ENCODE measurements around the gene ENOX1. TPM values are rescaled to one million over a fixed set of nuclear protein-coding genes. Genes with fewer than 3 reads are reported as not detected.

Gene ENOX1
- total RNA-seq, 1 donor from 2014 or later: 2.0 TPM

- H3K9me3 Mint-ChIP-seq (ENCODE audit: low read depth): no peaks in the 10 kb centered on the region
- no peak for TF ChIP-seq CTCF (IDR thresholded peaks at IDR 0.05)
- no peaks in the 10 kb centered on the region for H3K4me1 Mint-ChIP-seq (ENCODE audit: low read depth)
- no peak overlapping the region for H3K27ac Mint-ChIP-seq (ENCODE audit: unreplicated experiment)
- DNase-seq (ENCODE audit: low spot score): no peak
- peaks cover 3% of the 10 kb centered on the region for H3K36me3 Mint-ChIP-seq (ENCODE audit: low read depth)
- H3K27me3 Mint-ChIP-seq (ENCODE audit: low read depth): no peaks in the 10 kb centered on the region
- H3K4me3 Mint-ChIP-seq (ENCODE audit: unreplicated experiment): no peak overlapping the region
Observed at GRCh38 chr13:43640476-43640875, 146.3 kb downstream of the ENOX1 start.

- DNase-seq (ENCODE audit: low spot score): no peak
- H3K4me1 Mint-ChIP-seq (ENCODE audit: low read depth): no peaks in the 10 kb centered on the region
- no peaks in the 10 kb centered on the region for H3K27me3 Mint-ChIP-seq (ENCODE audit: low read depth)
- TF ChIP-seq CTCF (IDR thresholded peaks at IDR 0.05): no peak
- H3K4me3 Mint-ChIP-seq (ENCODE audit: unreplicated experiment): no peak overlapping the region
- peaks cover 4% of the 10 kb centered on the region for H3K9me3 Mint-ChIP-seq (ENCODE audit: low read depth)
- no peak overlapping the region for H3K27ac Mint-ChIP-seq (ENCODE audit: unreplicated experiment)
- H3K36me3 Mint-ChIP-seq (ENCODE audit: low read depth): peaks cover 4% of the 10 kb centered on the region
Observed at GRCh38 chr13:43631106-43631505, 155.7 kb downstream of the ENOX1 start.

GRCh38 chr13:43629691-43630480 is 156.9 kb downstream of the ENOX1 start:
- peaks cover 4% of the 10 kb centered on the region for H3K9me3 Mint-ChIP-seq (ENCODE audit: low read depth)
- H3K27me3 Mint-ChIP-seq (ENCODE audit: low read depth): no peaks in the 10 kb centered on the region
- no peak for DNase-seq (ENCODE audit: low spot score)
- H3K36me3 Mint-ChIP-seq (ENCODE audit: low read depth): peaks cover 4% of the 10 kb centered on the region
- TF ChIP-seq CTCF (IDR thresholded peaks at IDR 0.05): no peak
- H3K4me1 Mint-ChIP-seq (ENCODE audit: low read depth): no peaks in the 10 kb centered on the region
- H3K4me3 Mint-ChIP-seq (ENCODE audit: unreplicated experiment): no peak overlapping the region
- no peak overlapping the region for H3K27ac Mint-ChIP-seq (ENCODE audit: unreplicated experiment)

- peaks cover 10% of the 10 kb centered on the region for H3K9me3 Mint-ChIP-seq (ENCODE audit: low read depth)
- no peak for TF ChIP-seq CTCF (IDR thresholded peaks at IDR 0.05)
- DNase-seq (ENCODE audit: low spot score): no peak
- H3K4me3 Mint-ChIP-seq (ENCODE audit: unreplicated experiment): no peak overlapping the region
- H3K27me3 Mint-ChIP-seq (ENCODE audit: low read depth): no peaks in the 10 kb centered on the region
- no peak overlapping the region for H3K27ac Mint-ChIP-seq (ENCODE audit: unreplicated experiment)
- no peaks in the 10 kb centered on the region for H3K4me1 Mint-ChIP-seq (ENCODE audit: low read depth)
- peaks cover 5% of the 10 kb centered on the region for H3K36me3 Mint-ChIP-seq (ENCODE audit: low read depth)
Observed at GRCh38 chr13:43626994-43627393, 159.8 kb downstream of the ENOX1 start.

GRCh38 chr13:43614063-43614462 is 172.7 kb downstream of the ENOX1 start:
- H3K27ac Mint-ChIP-seq (ENCODE audit: unreplicated experiment): no peak overlapping the region
- peaks cover 13% of the 10 kb centered on the region for H3K9me3 Mint-ChIP-seq (ENCODE audit: low read depth)
- DNase-seq (ENCODE audit: low spot score): no peak
- no peaks in the 10 kb centered on the region for H3K4me1 Mint-ChIP-seq (ENCODE audit: low read depth)
- TF ChIP-seq CTCF (IDR thresholded peaks at IDR 0.05): no peak
- no peaks in the 10 kb centered on the region for H3K27me3 Mint-ChIP-seq (ENCODE audit: low read depth)
- no peak overlapping the region for H3K4me3 Mint-ChIP-seq (ENCODE audit: unreplicated experiment)
- no peaks in the 10 kb centered on the region for H3K36me3 Mint-ChIP-seq (ENCODE audit: low read depth)
